HG02623 (cell line): Measurements from ENCODE around the gene RTEL1.

Source experiments
- ATAC-seq: cut with Tn5 transposase; IDR thresholded peaks from one replicate; pipeline ENCODE4 v1.9.1; 2021; ENCODE audit warnings: moderate library complexity; ENCODE audit not compliant: unreplicated experiment

RTEL1 gene

DNA sequence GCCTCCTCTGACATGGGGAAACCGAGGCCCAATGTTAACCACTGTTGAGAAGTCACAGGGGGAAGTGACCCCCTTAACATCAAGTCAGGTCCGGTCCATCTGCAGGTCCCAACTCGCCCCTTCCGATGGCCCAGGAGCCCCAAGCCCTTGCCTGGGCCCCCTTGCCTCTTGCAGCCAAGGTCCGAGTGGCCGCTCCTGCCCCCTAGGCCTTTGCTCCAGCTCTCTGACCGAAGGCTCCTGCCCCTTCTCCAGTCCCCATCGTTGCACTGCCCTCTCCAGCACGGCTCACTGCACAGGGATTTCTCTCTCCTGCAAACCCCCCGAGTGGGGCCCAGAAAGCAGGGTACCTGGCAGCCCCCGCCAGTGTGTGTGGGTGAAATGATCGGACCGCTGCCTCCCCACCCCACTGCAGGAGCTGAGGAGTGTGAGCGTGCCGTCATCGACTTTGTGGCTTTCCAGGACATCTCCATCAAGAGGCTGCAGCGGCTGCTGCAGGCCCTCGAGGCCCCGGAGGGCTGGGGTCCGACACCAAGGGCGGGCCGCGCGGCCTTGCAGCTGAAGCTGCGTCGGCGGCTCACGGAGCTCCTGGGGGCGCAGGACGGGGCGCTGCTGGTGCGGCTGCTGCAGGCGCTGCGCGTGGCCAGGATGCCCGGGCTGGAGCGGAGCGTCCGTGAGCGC, 39.9 kb downstream of the RTEL1 start:
- no peak for ATAC-seq

DNA sequence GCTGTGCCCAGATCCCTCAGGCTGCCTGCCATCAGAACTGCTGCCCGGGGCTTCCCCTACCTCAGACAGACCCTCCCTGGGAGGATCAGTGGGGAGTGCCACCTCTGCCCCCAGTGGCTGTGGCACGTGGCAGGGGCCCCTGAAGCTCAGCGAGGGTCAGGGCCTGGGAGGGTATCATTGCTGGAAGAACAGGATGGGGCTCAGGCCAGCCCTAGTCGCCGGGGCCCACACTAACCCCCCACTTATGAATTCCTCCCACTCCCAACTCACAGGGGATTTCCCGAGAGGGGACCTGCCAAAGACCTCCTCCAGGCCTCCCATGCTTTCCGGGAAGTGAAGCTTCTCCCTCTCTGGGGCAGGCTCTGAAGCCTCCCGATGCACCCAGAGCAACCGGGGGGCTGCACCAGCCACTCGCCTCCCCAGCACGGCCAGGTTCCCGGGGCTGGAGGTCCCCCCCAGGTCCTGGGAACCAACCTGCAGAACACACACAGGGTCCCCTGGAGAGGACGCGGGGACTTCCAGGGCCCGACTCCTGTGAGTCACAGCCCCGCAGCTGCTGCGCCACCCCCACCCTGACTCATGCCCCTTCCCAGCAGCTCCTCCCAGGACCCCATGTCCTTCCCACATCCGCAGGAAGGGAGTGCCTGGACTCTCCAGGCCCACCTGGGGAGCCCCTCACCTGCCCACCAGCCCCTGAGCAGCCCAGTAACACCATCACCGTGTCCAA, 40.8 kb downstream of the RTEL1 start:
- ATAC-seq: no peak

DNA sequence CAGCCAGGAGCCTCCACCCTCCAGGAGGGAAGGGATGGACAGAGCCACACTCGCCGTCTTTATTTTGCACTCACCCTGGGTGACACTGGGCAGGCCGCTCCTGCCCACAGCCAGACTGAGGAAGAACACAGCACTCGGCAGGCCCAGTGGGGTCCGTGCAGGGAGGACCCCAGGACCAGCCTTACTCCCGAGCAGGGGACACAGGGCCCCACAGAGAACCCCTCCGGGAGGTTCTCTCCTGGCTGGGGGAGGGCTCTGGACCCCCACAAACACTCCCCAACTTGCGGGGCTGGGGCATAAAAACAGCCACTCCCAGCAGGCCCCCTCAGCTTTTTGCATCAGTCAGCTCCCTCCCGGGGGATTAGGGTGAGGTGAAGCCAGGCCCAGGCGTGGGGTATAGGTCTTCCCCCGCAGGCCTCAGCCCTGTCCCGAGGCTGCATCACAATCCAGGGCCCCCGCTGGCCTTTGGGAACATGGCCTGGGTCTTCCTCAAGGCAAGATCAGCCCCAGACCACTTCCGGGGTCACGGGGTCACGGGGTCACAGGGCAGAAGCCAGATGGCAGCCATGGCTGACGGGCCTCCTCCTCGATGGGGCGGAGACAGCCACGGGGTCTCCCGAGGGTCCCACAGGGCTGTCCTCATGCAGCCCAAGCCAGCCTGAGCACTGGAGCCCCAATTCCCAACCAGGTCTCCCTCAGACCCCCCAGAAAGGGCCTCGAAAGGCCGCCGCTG, 41.5 kb downstream of the RTEL1 start:
- no peak for ATAC-seq

DNA sequence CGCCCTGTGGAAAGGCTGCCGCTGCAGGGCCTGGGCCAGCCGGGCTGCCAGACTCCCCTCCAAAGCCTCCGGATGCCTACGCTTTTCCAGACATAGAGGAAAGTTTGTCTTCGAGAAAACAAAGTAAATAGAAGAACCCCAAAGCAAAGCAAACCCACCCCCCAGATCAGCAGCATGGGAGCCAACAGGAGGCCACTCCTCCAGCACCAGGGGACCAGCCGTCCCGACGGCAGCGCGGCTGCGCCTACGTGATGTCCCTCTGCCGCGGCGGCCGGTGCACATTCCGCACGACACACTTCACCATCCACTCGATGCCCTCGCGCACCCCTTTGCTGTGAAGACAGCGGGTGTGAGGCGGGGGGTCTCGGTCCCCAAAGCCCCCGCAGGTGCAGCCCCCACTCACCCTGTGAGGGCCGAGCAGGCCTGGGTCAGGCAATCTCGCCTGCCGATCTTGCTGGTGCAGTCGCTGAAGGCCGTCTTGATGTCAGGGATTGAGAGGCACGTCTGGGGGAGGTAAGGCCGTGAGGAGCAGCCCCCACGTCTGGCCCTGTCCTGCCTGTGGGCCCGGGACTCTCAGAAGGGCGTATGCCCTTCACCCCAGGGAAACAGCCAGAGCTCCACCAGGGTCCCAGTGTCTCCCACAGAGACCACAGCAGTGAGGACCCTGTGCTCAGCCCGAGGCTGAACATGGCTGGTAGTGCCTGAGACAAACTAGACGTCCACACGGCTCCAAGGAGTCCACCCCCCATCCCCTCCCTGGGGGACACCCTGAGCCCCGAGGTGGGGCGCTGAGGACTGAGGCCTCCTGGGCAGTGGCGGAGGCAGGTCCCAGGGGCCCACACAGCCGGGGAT, 42.3 kb downstream of the RTEL1 start:
- no peak for ATAC-seq

DNA sequence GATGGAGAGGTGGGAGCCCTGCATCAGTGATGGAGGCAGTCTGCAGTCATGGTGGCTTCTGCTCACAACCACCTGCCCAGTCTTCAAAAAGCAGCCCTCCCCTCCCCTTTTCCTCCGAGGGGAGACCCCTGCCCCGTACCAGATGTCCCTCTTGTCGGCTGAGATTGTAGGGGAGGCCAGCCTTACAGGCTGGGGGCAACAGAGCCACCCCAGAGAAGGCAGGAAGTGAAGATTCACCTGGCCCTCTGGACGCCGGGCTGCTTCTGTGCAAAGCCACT, 42.9 kb downstream of the RTEL1 start:
- ATAC-seq: no peak

DNA sequence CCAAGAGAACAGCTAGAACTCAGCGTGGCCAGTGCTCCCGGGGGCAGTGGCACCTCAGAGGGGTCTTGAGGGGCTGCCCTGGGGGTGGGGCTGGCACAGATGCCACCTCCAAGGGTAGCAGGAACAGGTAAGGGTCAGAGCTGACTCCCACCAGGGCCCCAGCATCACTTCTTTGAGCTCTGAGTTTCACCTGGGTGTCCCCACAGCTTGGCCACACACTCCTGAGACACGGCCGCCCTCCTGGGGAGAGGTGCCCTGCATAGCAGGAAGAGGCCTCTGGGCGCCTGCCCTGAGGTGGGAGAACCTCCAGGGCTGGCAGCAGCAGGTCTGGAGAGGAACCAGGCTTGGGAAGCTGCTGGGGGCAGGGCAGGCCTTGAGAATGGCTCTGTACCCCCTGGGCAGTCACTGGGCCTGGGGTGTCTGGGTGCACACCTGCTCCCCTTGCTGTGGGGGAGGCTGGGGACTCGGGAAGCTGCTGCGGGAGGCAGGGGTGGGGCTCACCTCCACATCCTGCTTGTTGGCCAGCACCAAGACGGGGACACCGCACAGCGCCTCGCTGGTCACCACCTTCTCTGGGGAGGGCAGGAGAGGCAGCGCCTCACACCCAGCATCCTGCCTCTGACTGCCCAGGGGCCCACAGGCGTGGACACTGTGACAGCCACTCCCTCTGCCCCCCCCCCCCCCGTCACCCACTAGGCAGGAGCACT, 43.4 kb downstream of the RTEL1 start:
- no peak for ATAC-seq

DNA sequence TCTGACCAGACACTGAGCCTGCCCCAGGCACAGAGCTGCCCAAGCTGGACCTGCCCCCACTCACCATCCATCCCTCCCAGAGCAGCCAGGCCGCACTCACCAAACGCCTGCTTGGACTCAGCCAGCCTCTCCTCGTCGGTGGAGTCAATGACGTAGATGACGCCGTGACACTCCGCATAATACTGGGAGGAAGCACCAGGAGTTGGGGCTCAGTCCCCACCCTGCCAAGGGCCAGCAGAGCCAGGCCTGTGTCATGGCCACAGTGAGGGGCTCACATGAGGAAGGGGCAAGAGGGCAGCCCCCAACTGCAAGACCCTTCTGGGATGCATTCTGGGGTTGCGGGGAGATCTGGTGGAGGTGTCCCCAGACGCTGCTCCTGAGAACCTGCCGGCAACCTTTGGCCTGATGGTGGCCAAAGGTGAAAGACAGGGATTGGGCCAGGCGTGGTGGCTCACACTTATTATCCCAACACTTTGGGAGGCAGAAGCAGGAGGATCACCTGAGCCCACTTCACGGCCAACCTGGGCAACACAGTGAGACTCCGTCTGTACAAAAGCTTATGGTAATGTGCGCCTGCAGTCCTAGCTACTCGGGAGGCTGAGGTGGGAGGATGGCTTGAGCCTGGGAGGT, 44.0 kb downstream of the RTEL1 start:
- ATAC-seq: no peak

DNA sequence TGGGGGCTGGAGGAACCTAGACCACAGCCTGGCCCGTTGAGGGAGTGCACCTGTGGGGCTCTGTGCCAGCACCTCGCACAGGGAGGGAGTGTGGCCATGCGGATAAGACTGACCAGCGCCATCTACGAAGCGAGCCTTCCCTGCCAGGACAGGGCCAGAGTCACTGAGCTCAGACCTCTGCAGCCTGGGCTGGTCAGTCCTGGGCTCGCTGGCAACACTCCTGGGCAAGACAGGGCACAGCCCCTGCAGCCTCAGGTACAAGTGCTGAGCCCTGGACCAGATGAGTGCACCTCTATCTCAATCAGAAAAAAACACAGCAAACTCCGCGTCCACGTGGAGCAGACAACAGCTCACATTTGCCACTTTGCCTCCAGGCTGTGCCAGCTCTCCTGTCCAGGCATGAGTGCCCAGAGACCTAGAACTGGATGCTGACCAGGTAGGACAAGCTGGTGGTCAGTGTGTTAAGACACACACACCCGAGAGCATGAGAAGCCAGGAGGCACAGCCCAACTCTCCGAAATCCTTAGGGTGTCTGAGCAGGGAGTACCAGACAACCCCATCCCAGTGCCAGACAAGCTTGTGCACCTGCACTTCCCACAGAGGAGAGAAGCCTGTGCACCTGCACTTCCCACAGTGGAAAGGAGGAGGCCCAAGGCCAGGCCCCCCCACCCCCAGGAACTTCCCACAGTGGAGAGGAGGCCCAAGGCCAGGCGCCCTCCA, 44.8 kb downstream of the RTEL1 start:
- no peak for ATAC-seq

DNA sequence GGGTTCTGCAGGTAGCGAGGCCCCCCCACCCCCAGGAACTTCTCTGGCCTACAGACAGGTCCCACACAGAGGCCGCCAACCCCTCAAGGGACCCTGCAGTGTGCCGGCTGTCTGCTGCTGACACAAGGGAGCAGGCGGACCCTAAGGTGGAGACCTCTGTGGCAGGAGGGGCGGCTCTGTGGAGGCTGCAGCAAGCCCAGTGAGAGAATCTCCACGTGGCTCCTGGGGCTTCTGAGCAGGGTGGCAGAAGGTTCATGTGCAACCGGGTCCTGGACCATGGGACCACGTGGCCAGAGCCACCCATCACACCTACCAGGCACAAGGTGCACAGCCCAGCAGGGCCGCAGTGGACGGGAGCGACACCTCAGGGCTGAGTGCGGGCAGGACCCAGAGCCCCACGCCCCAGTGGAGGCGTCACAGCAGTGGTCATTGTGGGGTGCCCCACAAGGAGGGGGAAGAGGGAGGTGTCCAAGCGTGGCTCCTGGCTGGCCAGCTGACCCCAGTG, 45.4 kb downstream of the RTEL1 start:
- ATAC-seq: no peak

DNA sequence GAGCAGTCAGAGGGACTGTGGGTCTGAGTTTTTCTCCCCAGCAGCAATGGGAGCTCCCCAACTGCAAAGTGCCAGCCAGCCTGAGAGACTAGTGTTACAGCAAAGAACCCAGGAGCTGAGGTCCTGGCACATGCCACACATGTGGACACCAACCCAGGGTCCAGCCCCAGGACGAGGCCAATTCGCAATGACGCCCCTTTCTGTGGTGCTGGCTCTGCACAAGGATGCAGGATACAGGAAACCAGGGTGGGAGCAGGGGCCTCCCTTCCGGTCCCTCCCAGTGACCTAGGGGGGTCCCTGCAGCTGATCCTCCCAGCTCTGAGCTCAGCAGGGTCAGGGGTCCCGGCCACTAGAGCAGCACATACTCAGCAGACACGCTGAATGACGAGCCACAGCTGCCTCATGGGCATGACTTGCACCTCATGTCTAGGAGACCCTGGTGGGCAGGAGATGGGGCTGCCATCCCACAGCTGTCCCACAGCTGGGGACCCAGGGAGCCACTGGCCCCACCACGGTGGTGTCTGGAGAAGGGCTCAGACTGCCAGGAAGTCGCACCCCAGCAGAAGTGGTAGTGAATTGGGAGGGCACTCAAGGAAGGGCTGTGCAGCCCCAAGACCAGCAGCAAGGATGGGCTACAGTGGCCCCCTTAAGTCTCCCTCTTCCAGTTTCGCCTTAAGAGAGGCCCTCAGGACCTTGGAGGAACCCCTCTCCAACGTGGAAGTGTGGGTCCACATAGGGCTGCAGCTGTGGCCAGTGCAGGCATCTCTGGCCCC, 46.0 kb downstream of the RTEL1 start:
- ATAC-seq: no peak

DNA sequence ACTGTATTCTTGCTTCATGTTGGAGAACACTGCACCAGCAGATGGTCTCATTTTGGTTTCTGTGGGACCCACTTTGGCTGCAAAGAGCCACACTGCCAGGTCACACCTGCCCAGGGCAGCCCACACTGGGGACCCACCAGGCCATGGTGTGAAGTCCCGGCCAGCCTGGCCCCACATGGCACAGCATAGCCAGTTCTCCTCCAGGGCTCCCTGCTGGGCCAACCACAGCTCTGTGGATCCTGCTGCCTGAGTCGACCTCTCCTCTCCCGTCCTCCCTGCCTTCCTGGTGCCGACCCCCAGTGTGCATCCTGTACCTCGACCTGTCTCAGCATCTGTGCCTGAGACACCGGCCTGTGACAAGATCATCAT, 46.6 kb downstream of the RTEL1 start:
- ATAC-seq: no peak

DNA sequence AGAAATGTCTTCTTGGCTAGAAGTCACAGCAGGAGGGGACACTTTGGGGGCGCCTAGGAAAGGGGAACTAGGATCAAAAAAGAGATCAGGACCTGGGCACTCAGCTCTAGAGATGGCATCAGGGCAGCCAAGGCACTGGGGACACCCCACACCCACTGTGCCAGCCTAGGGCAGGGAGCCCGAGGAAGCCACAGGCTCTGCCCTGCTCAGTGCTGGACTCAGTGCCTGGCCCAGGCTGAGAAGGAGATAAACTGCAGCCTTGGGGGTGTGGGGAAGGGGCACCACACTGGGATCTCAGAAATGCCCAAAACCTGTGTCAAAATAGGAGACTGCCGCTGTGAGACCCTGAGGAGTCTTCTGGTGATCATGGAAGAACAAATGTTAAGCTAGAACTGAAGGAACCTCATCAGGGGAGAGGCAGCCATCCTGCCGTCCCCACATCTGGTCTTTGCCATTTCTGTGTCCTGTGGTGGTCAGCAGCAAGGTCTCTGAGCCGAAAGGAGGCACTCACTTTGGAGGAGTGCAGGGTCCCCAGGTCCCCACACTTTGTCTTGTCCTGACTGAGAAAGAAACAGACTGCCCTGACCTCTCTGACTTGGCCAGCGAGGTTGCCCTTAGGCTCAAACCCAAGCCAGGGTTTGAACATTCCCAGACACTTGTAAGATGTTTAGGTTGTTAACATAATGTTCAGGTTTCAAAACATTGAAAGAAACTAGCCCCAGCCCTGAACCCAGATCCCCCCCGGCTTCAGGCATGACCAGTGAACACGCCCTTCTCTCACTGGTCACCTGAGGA, 47.3 kb downstream of the RTEL1 start:
- ATAC-seq: no peak

DNA sequence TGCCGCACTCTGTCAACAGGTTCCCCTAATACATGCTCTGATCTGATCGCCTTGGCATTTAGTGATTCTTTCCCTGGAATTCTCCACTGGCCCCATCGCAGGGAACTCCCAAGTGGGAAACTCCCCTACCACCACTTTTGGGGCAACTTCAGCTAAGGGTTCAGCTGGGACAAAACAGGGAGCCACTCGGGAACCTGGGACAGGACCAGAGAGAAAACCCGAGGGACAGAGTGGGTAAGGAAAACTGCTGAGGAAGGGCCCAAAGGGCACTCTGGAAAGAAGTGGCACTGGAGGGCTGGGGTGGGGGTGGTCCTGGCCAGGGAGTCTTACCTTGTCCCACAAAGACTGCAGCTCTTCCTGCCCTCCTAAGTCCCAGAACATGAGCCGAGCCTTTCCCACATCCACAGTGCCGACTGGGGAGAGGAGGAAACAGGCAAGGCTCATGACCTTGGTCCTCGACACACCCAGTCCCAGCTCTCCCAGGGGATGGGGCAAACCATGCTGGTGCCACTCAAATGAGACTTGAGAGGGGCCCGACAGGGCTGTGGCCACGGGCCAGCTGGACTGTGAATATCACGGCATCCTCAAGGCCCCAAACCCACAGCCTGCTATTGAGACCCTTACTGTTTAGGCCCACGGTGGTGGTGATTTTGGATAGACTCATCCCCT, 48.0 kb downstream of the RTEL1 start:
- ATAC-seq: no peak

DNA sequence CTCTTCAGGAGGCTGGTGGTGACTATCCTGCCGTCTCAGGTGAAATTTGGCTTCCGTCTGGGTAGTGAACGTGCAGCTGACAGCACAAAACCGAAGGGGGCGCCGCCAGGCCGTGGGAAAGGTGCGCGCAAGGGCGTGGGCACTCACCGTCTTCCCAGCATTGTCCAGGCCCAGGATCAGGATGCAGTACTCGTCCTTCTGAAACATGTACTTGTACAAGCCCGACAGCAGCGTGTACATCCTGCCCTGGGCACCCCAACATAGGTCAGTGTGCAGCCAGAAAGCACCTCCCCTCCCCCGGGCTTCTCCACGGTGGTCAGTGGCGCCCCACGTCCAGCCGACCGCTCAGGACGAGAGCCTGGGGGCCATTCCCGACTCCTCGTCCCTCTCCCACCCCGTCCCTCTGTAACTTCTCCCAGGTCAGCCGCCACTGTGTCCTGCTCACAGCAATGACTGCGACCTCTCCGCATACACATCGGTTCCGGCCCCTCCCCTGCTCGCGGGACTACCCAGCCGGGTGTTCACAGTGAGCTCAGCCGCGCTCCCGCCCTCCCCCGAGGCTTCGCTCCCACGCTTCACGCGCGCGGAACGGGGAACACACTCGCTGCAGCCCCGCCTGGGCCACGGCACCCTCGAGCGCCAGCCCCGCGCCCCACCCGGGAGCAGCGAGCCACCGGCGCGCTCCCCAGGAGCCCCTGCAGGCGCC, 48.9 kb downstream of the RTEL1 start:
- ATAC-seq: peak; percentile 26

DNA sequence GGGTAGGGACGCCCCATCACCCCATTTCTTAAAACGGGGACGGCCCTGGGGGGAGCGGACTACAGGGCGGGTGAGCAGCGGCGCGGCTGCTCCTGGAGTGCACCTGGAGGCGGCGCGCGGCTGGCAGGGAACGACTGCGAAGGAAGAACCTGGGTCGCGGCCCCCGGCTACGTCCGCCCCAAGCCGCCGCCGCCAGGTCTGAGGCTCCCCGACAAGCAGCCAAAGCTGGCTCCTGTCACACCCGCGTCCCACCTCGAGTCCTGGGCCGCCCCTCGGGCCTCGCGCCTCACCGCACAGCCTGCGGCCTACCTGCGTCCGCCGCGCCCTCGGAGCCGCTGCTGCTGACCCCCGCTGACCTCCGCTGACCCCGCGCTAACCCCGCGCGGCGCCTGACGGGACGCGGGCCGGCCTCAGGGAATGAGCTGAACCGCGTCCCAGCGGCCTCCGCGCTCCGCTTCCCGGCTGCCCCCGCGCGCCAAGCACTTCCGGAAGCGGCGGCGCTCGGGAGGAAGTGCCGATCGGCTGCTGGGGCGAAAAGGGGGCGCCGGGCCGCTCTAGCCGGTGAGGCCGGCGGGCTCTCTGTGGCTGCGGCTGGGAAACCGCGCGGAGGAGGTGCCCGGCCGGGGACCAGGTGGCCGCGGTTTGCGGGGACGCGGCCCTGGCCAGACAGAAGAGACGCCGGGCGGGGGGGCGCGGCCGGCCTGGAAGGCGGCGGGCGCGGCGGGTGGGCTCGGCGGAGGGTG, 49.6 kb downstream of the RTEL1 start, which contains the start of the genes ARFRP1 and ZGPAT:
Gene ARFRP1, minus strand, starts transcription at position 419 of the 743 bp plus-strand sequence. CDS start 885 bp downstream, outside the sequence.
Gene ZGPAT, plus strand, starts transcription at position 482 of the 743 bp plus-strand sequence. CDS start 542 bp downstream, outside the sequence.
- ATAC-seq: peak; percentile 63
